Measurements from ENCODE around the gene DCLK1.

DCLK1 gene

GRCh38 chr13:36054041-36054440 lies 77.1 kb downstream of the DCLK1 start:
- in situ Hi-C loops (cut with MboI; ENCODE audit: low sequenced_read_pairs): no loop called here

DNA sequence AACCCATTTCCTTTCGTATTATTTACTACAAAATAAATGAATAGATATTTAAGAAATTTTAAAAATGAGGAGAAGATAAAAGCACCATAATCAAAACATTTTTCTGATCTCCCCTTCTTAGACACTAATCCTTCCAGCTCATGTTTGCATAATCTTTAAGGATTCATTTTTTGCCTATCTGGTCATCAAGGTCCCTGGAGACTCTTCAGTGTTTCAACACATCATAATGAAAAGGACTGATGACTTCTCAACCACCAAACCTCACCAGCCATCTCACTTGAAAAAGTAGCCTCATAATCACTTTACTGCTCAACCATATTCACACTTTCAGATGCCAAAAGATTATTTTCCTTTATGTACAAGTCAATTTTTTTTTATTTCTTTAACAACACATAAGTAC lies 80.1 kb downstream of the DCLK1 start:
- in situ Hi-C loops (cut with MboI; ENCODE audit: low sequenced_read_pairs): no loop called here

GRCh38 chr13:36046672-36047071 lies 84.5 kb downstream of the DCLK1 start:
- in situ Hi-C loops (cut with MboI; ENCODE audit: low sequenced_read_pairs): no loop called here

GRCh38 chr13:36038785-36039555 lies 92.2 kb downstream of the DCLK1 start:
- in situ Hi-C loops (cut with MboI; ENCODE audit: low sequenced_read_pairs): no loop called here

DNA sequence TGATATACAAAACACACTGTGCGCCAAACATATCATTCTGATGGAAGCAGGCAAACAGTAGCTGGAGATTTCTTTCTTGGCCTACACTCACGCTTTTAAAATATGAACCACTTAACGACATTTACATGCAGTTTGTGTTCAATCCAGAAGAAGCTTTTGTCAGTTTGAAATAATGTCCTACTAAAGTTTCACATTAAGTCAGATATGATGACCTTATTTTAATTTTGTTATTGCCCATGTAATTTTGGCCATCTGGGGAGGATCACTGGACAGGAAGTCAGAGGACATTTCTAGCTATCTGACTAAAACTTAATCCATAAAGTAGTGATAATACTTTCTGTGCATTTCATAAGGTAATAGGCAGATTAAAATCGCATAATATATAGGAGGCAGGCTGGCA lies 98.1 kb downstream of the DCLK1 start:
- in situ Hi-C loops (cut with MboI; ENCODE audit: low sequenced_read_pairs): no loop called here

DNA sequence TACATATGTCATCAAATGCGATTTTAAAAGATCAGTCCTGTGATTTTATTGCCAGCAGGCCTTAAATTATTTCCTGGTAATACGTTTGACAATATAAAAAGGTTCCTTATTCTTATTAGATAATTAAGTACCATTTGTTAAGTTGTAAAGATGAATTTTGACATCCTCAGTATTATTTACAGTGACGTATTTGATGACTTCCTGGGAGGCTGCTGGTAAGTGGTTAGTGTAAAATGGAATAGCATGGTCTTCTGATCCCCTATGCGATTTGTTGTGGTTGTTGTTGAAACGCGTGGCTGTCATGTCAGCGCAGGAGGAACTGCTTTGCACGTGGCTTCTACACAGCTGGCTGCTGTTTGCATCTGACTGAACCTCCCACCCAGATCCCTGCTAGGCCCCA lies 99.7 kb downstream of the DCLK1 start:
- in situ Hi-C loops (cut with MboI; ENCODE audit: low sequenced_read_pairs): no loop called here

DNA sequence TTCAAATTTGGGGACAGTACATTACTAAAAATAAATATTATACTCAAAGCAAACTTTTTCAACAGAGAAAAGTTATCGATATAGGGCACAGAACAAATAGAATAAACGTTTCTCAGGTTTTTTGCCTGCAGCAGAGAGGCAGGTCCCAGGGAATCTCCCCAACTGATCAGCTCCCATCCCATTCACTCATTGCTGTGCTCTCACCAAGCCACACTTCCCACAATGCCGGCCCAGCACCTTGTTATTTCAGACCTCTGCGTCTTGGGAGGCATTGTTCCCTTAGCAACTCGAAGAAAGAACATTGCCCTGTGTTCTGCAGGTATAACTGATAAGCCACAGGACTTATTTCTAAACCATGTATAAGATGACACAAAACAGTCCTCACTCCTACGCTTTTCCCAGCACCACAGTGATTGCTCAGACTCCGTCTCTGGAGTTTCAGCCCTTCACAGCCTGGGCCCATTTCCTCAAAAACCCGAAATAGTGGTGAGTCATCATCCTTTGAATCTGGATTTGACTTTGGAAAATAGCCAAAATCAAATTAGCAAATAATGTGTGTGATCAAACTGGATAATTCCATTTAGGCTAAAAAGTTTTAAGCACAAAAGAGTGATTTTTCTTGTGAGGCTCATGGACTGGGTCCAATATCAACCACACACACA lies 100.4 kb downstream of the DCLK1 start:
- in situ Hi-C loops (cut with MboI; ENCODE audit: low sequenced_read_pairs): no loop called here

- in situ Hi-C loops (cut with MboI; ENCODE audit: low sequenced_read_pairs): no loop called here
Observed at GRCh38 chr13:36029166-36029565, 102.0 kb downstream of the DCLK1 start.

- in situ Hi-C loops (cut with MboI; ENCODE audit: low sequenced_read_pairs): no loop called here
Observed at GRCh38 chr13:36028359-36029025, 102.7 kb downstream of the DCLK1 start.

- in situ Hi-C loops (cut with MboI; ENCODE audit: low sequenced_read_pairs): no loop called here
Observed at GRCh38 chr13:36026531-36026930, 104.7 kb downstream of the DCLK1 start.

DNA sequence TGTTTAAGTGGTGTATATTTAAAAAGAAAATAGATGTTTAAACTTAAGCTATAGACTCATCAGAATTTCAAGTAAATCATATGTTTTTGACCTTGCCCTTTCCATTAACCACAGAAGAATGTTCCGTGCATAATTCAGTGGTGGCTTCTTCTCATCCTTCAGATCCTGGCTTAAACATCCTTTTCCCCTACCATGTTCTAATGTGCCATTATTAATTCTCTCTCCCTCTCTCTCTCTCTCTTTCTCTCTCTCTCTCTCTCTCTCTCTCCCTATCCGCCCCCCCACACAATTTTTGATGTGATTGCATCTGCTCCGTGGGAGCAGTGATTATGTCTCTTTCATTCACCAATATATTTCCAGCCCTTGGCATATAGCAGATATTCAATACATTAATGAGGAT lies 116.4 kb downstream of the DCLK1 start:
- in situ Hi-C loops (cut with MboI; ENCODE audit: low sequenced_read_pairs): no loop called here

GRCh38 chr13:36006894-36007675 lies 124.1 kb downstream of the DCLK1 start:
- in situ Hi-C loops (cut with MboI; ENCODE audit: low sequenced_read_pairs): no loop called here

DNA sequence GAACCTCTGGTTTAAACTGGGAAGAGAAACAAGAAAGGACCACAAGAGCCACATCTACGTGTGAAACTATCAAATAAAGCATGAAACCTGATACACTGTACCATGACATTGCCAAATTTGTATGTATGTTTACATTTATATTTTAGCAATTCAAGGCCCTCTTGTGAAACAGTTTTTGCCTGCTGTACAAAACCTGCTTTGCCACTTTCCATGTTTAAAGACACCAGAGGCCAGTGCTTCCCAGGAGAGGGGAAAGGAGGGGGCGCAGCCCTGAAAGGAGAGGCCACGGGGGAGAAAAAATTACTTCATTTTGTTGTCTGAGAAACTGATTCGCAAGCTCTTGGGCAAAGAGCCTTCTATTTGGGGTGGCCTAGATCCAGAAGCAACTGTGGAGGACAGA lies 124.8 kb downstream of the DCLK1 start:
- in situ Hi-C loops (cut with MboI; ENCODE audit: low sequenced_read_pairs): no loop called here

DNA sequence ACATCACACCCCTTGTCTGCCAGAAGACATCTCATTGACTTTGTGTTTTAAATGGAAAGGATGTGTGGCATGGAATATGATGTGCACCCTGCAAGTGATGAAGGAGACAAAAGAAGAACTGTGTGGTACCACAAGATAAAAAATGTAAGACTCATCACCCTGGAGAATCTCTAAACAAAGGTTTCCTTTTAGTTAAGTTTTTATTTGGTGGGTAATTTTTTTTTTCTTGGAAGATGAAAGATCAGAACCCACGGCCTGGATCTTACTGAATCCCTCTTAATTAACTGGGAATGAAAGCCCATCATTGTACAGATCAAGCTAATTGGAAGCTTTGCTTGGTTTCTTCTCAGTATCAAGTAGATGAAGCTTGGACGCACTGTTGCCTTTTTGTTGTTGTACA lies 129.6 kb downstream of the DCLK1 start:
- in situ Hi-C loops (cut with MboI; ENCODE audit: low sequenced_read_pairs): no loop called here

DNA sequence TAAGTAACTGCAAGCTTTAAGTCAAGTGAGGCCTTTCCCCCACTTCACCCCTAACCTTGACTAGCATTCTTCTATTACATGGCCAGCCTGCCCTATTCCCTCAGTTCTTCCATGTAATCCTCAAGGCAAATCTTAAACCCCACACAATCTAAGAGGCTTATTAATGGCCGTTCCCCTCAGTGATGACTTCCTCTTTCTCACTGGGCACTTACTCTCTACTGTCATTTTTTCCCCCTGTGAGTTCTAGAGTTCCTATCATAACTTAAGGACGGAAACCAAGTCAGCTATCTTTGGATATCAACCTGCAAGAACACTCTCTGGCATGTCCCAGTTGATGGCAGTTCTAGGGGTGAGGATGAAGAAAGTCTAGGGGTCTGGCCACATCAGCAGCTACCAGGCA lies 131.2 kb downstream of the DCLK1 start:
- in situ Hi-C loops (cut with MboI; ENCODE audit: low sequenced_read_pairs): no loop called here

- in situ Hi-C loops (cut with MboI; ENCODE audit: low sequenced_read_pairs): loop anchor here (25.0 kb wide), 1 partner anchor 266 kb away; no protein-coding TSS in a partner anchor
Observed at GRCh38 chr13:35996360-35996759, 134.8 kb downstream of the DCLK1 start.

DNA sequence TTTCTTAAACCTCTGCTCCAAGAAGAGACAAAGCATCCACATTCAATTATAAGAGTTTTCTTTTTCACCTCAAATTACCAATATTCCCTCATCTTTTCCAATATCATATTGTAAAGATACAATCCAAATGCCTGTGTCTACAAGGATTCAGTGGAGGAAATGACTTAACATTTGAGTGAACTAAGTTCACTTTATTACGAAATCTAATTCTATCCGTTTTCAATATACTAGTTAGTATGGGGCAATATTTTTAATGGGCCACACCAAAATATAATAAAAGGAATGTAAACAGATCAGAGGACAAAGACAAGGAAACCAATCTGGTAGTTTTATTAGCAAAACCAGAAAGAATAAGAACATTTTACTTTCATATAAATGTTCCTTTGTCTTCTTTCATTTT lies 136.0 kb downstream of the DCLK1 start:
- in situ Hi-C loops (cut with MboI; ENCODE audit: low sequenced_read_pairs): loop anchor here (25.0 kb wide), 1 partner anchor 267 kb away; no protein-coding TSS in a partner anchor

DNA sequence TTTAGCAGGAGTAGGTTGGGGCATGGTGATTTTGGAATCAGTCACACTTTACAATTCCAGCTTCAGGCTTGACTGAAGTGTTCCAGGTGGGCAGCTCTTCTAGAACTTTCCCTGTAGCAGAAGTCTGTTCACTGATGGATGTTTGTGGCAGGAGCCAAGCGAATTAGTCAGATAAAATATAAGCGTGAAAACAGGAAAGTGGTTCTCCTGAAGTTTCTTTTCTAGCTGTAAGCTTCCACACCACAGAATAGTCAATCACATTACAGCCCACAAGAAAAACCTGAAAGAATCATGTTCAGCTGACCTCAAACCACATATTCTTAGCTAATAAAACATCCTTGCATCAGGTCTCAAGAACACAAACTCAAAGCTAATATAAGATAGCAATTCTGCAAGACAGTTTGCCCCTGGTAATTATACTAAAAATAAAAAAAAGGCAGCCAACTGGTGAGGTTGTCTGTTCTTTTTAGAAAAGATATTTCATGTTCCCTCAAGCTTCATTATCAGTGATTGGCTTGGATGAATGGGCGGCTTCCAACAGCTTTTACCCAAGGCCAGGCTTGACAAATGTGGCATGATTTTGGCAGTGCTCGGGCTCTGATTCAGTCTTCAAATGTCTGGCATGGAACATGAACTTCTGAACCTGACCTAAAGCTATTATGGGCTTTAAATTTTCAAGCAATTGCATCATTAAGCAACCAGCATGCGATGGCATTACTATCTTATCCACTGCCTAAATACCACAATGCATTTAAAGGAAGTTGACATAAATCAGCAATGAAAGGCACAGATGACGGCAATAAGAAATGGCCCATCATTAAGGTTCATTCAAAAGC lies 136.8 kb downstream of the DCLK1 start:
- in situ Hi-C loops (cut with MboI; ENCODE audit: low sequenced_read_pairs): loop anchor here (25.0 kb wide), 1 partner anchor 268 kb away; no protein-coding TSS in a partner anchor

GRCh38 chr13:35993686-35994085 lies 137.5 kb downstream of the DCLK1 start:
- in situ Hi-C loops (cut with MboI; ENCODE audit: low sequenced_read_pairs): loop anchor here (25.0 kb wide), 1 partner anchor 269 kb away; no protein-coding TSS in a partner anchor

DNA sequence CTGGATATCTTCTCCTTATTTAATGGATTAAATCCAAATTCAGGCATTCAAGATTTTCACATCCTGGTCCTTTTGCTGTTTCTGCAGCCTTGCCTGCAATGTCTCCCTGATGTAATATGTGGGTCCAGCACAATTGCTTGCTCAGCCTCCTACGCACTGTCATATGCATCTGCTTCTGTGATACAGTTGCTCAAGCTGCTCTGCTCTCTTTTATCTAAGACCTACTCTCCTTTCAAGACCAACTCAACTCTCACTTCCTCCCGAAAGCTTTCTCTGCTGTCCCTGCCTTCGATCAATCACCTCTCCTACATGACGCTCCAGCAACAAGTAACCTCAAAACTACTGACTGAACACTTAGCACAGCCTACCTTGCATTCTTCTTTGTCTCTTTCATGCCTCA lies 138.2 kb downstream of the DCLK1 start:
- in situ Hi-C loops (cut with MboI; ENCODE audit: low sequenced_read_pairs): loop anchor here (25.0 kb wide), 1 partner anchor 269 kb away; no protein-coding TSS in a partner anchor
